GM19467 (cell line): ENCODE results near the gene LILRA1.
"Not testable (repeated sequence)": the region's sequence is repeated elsewhere in the genome, so short reads cannot be mapped to it uniquely, and the experiment has no call there.

ENCODE experiments used
- ATAC-seq: cut with Tn5 transposase; IDR thresholded peaks from one replicate; pipeline ENCODE4 v1.9.1; 2021; ENCODE audit warnings: mild to moderate bottlenecking, moderate library complexity; ENCODE audit not compliant: unreplicated experiment

Gene LILRA1

GRCh38 chr19:54593445-54593844 is at the start of gene LILRA1:
Gene LILRA1 (plus strand): TSS chr19:54593632. CDS start chr19:54594245, 613 bp downstream.
- not testable (repeated sequence) for ATAC-seq

- no peak for ATAC-seq
These were observed 44.6 kb upstream of the LILRA1 start for GRCh38 chr19:54548806-54549205.

- ATAC-seq, result no peak
These were observed 44.2 kb upstream of the LILRA1 start for GRCh38 chr19:54549224-54549623.

GRCh38 chr19:54551293-54551692 is 42.1 kb upstream of the LILRA1 start:
- no peak for ATAC-seq

GRCh38 chr19:54551950-54552912 is 41.2 kb upstream of the LILRA1 start:
- ATAC-seq, result no peak

GRCh38 chr19:54552913-54553310 is 40.5 kb upstream of the LILRA1 start:
- no peak for ATAC-seq

GRCh38 chr19:54554006-54554405 is 39.4 kb upstream of the LILRA1 start:
- no peak for ATAC-seq

GRCh38 chr19:54554896-54555295 is 38.5 kb upstream of the LILRA1 start:
- ATAC-seq, result no peak

GRCh38 chr19:54556194-54556593 is 37.2 kb upstream of the LILRA1 start:
- ATAC-seq, result no peak

- ATAC-seq, result no peak
These were observed 35.1 kb upstream of the LILRA1 start for GRCh38 chr19:54558339-54558738.

- ATAC-seq, result no peak
These were observed 32.5 kb upstream of the LILRA1 start for GRCh38 chr19:54560881-54561385.

- no peak for ATAC-seq
These were observed 31.6 kb upstream of the LILRA1 start for GRCh38 chr19:54561840-54562239.

GRCh38 chr19:54563206-54563605 is 30.2 kb upstream of the LILRA1 start:
- not testable (repeated sequence) for ATAC-seq

- no peak for ATAC-seq
These were observed 23.1 kb upstream of the LILRA1 start for GRCh38 chr19:54570316-54570715.

GRCh38 chr19:54571715-54572615 is 21.5 kb upstream of the LILRA1 start:
- not testable (repeated sequence) for ATAC-seq

GRCh38 chr19:54572696-54573311 is 20.6 kb upstream of the LILRA1 start:
- ATAC-seq, result no peak

GRCh38 chr19:54573330-54573872 is 20.0 kb upstream of the LILRA1 start, which contains the start of gene LILRA2:
Gene LILRA2 (plus strand): TSS chr19:54573790. CDS start chr19:54573879, 89 bp downstream.
- ATAC-seq, result no peak

GRCh38 chr19:54574051-54574450 is 19.4 kb upstream of the LILRA1 start:
- ATAC-seq, result no peak

GRCh38 chr19:54574527-54575056 is 18.8 kb upstream of the LILRA1 start:
- no peak for ATAC-seq

GRCh38 chr19:54575205-54575604 is 18.2 kb upstream of the LILRA1 start:
- not testable (repeated sequence) for ATAC-seq
